ENCODE results near the gene MEG3.

GRCh38 chr14:100875126-100875525, 49.2 kb downstream of the MEG3 start:
- TF ChIP-seq CTCF (IDR thresholded peaks at IDR 0.05): no peak
- TF ChIP-seq FOXJ3 (CRISPR knock-in tag; IDR thresholded peaks at IDR 0.05; ENCODE audit: borderline replicate concordance): no peak
- no peak for TF ChIP-seq ELF4 (CRISPR knock-in tag; IDR thresholded peaks at IDR 0.05; ENCODE audit: low read depth)
- no peak for TF ChIP-seq TEAD4 (CRISPR knock-in tag; IDR thresholded peaks at IDR 0.05)
- no peak for TF ChIP-seq ZNF263 (CRISPR knock-in tag; IDR thresholded peaks at IDR 0.05; ENCODE audit: low read depth)
- no peak for TF ChIP-seq ZBTB43 (CRISPR knock-in tag; IDR thresholded peaks at IDR 0.05)
